HepG2 (cell line): ENCODE measurements around the gene PHF23. TPM values are rescaled to one million over a fixed set of nuclear protein-coding genes. Genes with fewer than 3 reads are reported as not detected.
A peak's percentile ranks its signal among the peaks of the same experiment; 100 is the strongest.

Experiments
- CBX2 ChIP-seq, 2 experiments: fragments of 200-600 bp in 1 of 2; sonication (generic); formaldehyde crosslinking in 1 of 2; IDR thresholded peaks; 2 replicates each; pipeline versions ENCODE4 v1.7.0 to v1.8.1; 2018 to 2022; ENCODE audit warnings: low read depth in 2 of 2, low read length in 1 of 2, mild to moderate bottlenecking in 1 of 2, missing genetic modification reagents in 1 of 2
- ETV5 ChIP-seq: IDR thresholded peaks from 2 replicates; pipeline ENCODE4 v1.6.1; 2018; ENCODE audit warnings: missing biosample characterization, missing genetic modification reagents, inconsistent platforms, borderline replicate concordance
- FIP1L1 ChIP-seq: fragments of 200-400 bp; formaldehyde crosslinking; IDR thresholded peaks from 2 replicates; pipeline ENCODE4 v1.6.1; 2018; ENCODE audit warnings: low read depth, mild to moderate bottlenecking, low read length, moderate library complexity, borderline replicate concordance; ENCODE audit not compliant: insufficient read depth
- GATA4 ChIP-seq: sonication (generic); IDR thresholded peaks from 2 replicates; pipeline ENCODE4 v1.6.1; 2016; ENCODE audit warnings: antibody characterized with exemption, low read depth, borderline replicate concordance
- HDAC2 ChIP-seq: sonication (generic); formaldehyde crosslinking; IDR thresholded peaks from 2 replicates; pipeline ENCODE4 v1.4.0; 2020; ENCODE audit warnings: missing genetic modification reagents
- HNRNPK ChIP-seq: fragments of 200-400 bp; formaldehyde crosslinking; IDR thresholded peaks from 2 replicates; pipeline ENCODE4 v1.6.1; 2018; ENCODE audit warnings: low read length, low read depth, moderate library complexity, mild to moderate bottlenecking; ENCODE audit not compliant: poor library complexity, severe bottlenecking
- ISX ChIP-seq: sonication (generic); formaldehyde crosslinking; conservative IDR thresholded peaks from 2 replicates; pipeline ENCODE4 v1.5.0; 2020; ENCODE audit warnings: missing genetic modification reagents
- KLF13 ChIP-seq: sonication (generic); formaldehyde crosslinking; IDR thresholded peaks from 2 replicates; pipeline ENCODE4 v1.4.0; 2020; ENCODE audit warnings: mild to moderate bottlenecking, missing genetic modification reagents
- NR2C2 ChIP-seq: sonication (generic); formaldehyde crosslinking; IDR thresholded peaks from 2 replicates; pipeline ENCODE4 v1.4.0; 2020; ENCODE audit warnings: missing genetic modification reagents, mild to moderate bottlenecking, moderate library complexity, borderline replicate concordance
- SIN3A ChIP-seq: IDR thresholded peaks from 2 replicates; pipeline ENCODE4 v1.6.1; 2011; ENCODE audit warnings: low read depth, mild to moderate bottlenecking, control low read depth, low read length, borderline replicate concordance
- SP1 ChIP-seq, 2 experiments: fragments of 450-650 bp in 1 of 2; sonication (generic) in 1 of 2; formaldehyde crosslinking in 1 of 2; IDR thresholded peaks; 2 replicates each; pipeline versions ENCODE4 v1.4.0 to v1.6.1; 2016 to 2020; ENCODE audit warnings: missing genetic modification reagents in 1 of 2
- ZBTB46 ChIP-seq: sonication (generic); formaldehyde crosslinking; IDR thresholded peaks from 2 replicates; pipeline ENCODE4 v1.4.0; 2020; ENCODE audit warnings: mild to moderate bottlenecking, missing genetic modification reagents, borderline replicate concordance
- ZBTB7B ChIP-seq: sonication (generic); formaldehyde crosslinking; IDR thresholded peaks from 2 replicates; pipeline ENCODE4 v1.4.0; 2020; ENCODE audit warnings: missing genetic modification reagents
- ZNF124 ChIP-seq: sonication (generic); formaldehyde crosslinking; IDR thresholded peaks from 2 replicates; pipeline ENCODE4 v1.4.0; 2020; ENCODE audit warnings: missing genetic modification reagents
- ZNF563 ChIP-seq: sonication (generic); formaldehyde crosslinking; IDR thresholded peaks from 2 replicates; pipeline ENCODE4 v1.8.0; 2022; ENCODE audit warnings: mild to moderate bottlenecking, moderate library complexity, missing genetic modification reagents
- ZNF639 ChIP-seq: conservative IDR thresholded peaks from 2 replicates; pipeline ENCODE4 v1.6.1; 2018; ENCODE audit warnings: missing genetic modification reagents
- ZNF687 ChIP-seq: sonication (generic); formaldehyde crosslinking; IDR thresholded peaks from 2 replicates; pipeline ENCODE4 v1.5.1; 2020; ENCODE audit warnings: mild to moderate bottlenecking, missing genetic modification reagents, moderate library complexity
- polyA plus RNA-seq, 8 experiments: library from polyadenylated mRNA; depleted of rRNA in 3 of 8; stranded (reverse) in 7 of 8; unstranded in 1 of 8; fragments of >200 nt; fragmentation: Illumina TruSeq in 4 of 8; extraction: Trizol in 4 of 8; gene quantifications; 2 replicates each; pipeline versions ENCODE4 v1.2.1 to v1.2.3, GENCODE V29; 2011 to 2016; ENCODE audit warnings: low read depth in 4 of 8, missing spikeins in 1 of 8, mixed read lengths in 1 of 8; ENCODE audit not compliant: insufficient read depth in 1 of 8
- total RNA-seq, 5 experiments: library from RNA; depleted of rRNA; stranded (reverse); fragments of >200 nt; fragmentation: Illumina TruSeq; extraction: Trizol; gene quantifications; 2 replicates each; pipeline ENCODE4 v1.2.3, GENCODE V29; 2016; ENCODE audit warnings: low read depth in 1 of 5
- TF ChIP-seq, protein P1 (sequence below): sonication (generic); formaldehyde crosslinking; conservative IDR thresholded peaks from 2 replicates; pipeline ENCODE4 v1.8.0; 2022; ENCODE audit warnings: mild to moderate bottlenecking, moderate library complexity, missing genetic modification reagents
- TF ChIP-seq, protein P2 (sequence below): IDR thresholded peaks from 2 replicates; pipeline ENCODE4 v1.6.1; 2012; ENCODE audit warnings: inconsistent platforms

PHF23 gene
- total and polyA plus RNA-seq, 2 of the 13 experiments (the other 11 are each of a cell fraction or from before 2014, with no cell fraction given) = 27.6 to 33.2 TPM

- TF ChIP-seq ZBTB46 (CRISPR knock-in tag) (no peak), SP1 (IDR thresholded peaks at IDR 0.05) (no peak), SP1 (CRISPR knock-in tag; IDR thresholded peaks at IDR 0.05) (peak; percentile 44; the same call in 1 of the 2 replicates), KLF13 (CRISPR knock-in tag) (no peak), HDAC2 (no peak), ZNF639 (peak; percentile 79), GATA4 (no peak), HNRNPK (peak; percentile 75), ETV5 (CRISPR knock-in tag) (peak; percentile 38; the same call in 1 of the 2 replicates), ZNF124 (CRISPR knock-in tag) (no peak), FIP1L1 (no peak), ISX (no peak), ZNF687 (CRISPR knock-in tag) (peak; percentile 59), ZNF563 (CRISPR knock-in tag) (0 out of 2 replicates have a peak, but pooled peaks have one; percentile 47), SIN3A (peak; percentile 72; the same call in 1 of the 2 replicates), NR2C2 (peak; percentile 27; the same call in 1 of the 2 replicates), CBX2 (IDR thresholded peaks at IDR 0.05; ENCODE audit: low read depth, low read length) (no peak), CBX2 (CRISPR knock-in tag; IDR thresholded peaks at IDR 0.05; ENCODE audit: low read depth) (no peak), ZBTB7B (no peak)
- TF ChIP-seq, protein P1, sequence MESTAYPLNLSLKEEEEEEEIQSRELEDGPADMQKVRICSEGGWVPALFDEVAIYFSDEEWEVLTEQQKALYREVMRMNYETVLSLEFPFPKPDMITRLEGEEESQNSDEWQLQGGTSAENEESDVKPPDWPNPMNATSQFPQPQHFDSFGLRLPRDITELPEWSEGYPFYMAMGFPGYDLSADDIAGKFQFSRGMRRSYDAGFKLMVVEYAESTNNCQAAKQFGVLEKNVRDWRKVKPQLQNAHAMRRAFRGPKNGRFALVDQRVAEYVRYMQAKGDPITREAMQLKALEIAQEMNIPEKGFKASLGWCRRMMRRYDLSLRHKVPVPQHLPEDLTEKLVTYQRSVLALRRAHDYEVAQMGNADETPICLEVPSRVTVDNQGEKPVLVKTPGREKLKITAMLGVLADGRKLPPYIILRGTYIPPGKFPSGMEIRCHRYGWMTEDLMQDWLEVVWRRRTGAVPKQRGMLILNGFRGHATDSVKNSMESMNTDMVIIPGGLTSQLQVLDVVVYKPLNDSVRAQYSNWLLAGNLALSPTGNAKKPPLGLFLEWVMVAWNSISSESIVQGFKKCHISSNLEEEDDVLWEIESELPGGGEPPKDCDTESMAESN (CRISPR knock-in tag) = 0 out of 2 replicates have a peak, but pooled peaks have one; percentile 34
- TF ChIP-seq, protein P2, sequence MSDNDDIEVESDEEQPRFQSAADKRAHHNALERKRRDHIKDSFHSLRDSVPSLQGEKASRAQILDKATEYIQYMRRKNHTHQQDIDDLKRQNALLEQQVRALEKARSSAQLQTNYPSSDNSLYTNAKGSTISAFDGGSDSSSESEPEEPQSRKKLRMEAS = peak; percentile 78
Observed at GRCh38 chr17:7237761-7238419, 1.4 kb downstream of the PHF23 start (continued).
